Chondrocyte (in vitro differentiated cells): Measurements from ENCODE around the gene GRB7. TPM values are rescaled to one million over a fixed set of nuclear protein-coding genes. Genes with fewer than 3 reads are reported as not detected.

ENCODE experiments used
- DNase-seq: peaks from one replicate; pipeline ENCODE4 v3.0.0; 2021; ENCODE audit warnings: mixed read lengths, low spot score
- H3K27ac Mint-ChIP-seq: one replicate; pipeline ENCODE4 v1.8.0; 2021; ENCODE audit warnings: mild to moderate bottlenecking, moderate library complexity, mixed read lengths; ENCODE audit not compliant: unreplicated experiment
- H3K27me3 Mint-ChIP-seq: 2 replicates; pipeline ENCODE4 v1.8.0; 2021; ENCODE audit warnings: low read depth, mixed read lengths
- H3K36me3 Mint-ChIP-seq: 2 replicates; pipeline ENCODE4 v1.8.0; 2021; ENCODE audit warnings: low read depth, mixed read lengths
- H3K4me1 Mint-ChIP-seq: 2 replicates; pipeline ENCODE4 v1.8.0; 2021; ENCODE audit warnings: low read depth, mild to moderate bottlenecking, mixed read lengths
- H3K4me3 Mint-ChIP-seq: one replicate; pipeline ENCODE4 v1.8.0; 2021; ENCODE audit warnings: mild to moderate bottlenecking, moderate library complexity, mixed read lengths; ENCODE audit not compliant: unreplicated experiment
- H3K9me3 Mint-ChIP-seq: 2 replicates; pipeline ENCODE4 v1.8.0; 2021; ENCODE audit warnings: low read depth, mixed read lengths
- CTCF ChIP-seq: fragments of 200-600 bp; sonication (generic); IDR thresholded peaks from 2 replicates; pipeline ENCODE4 v1.5.0; 2021; ENCODE audit warnings: antibody characterized with exemption, mild to moderate bottlenecking, moderate library complexity
- total RNA-seq: library from RNA; stranded (reverse); gene quantifications from 3 replicates; pipeline ENCODE4 v1.2.1, GENCODE V29; 2021

The GRB7 gene
- total RNA-seq, 1 donor from 2014 or later, result not detected

GRCh38 chr17:39772987-39773934, 35.5 kb downstream of the GRB7 start:
- no peak for DNase-seq
- Mint-ChIP-seq H3K27ac (no peak overlapping the region), H3K9me3 (no peaks in the 10 kb centered on the region), H3K4me3 (no peak overlapping the region), H3K27me3 (peaks cover 61% of the 10 kb centered on the region), H3K36me3 (peaks cover 3% of the 10 kb centered on the region), H3K4me1 (no peaks in the 10 kb centered on the region)
- no peak for TF ChIP-seq CTCF

GRCh38 chr17:39774047-39774446, 36.3 kb downstream of the GRB7 start:
- no peaks in the 10 kb centered on the region for H3K9me3 Mint-ChIP-seq
- H3K4me1 Mint-ChIP-seq, result no peaks in the 10 kb centered on the region
- peaks cover 3% of the 10 kb centered on the region for H3K36me3 Mint-ChIP-seq
- peaks cover 59% of the 10 kb centered on the region for H3K27me3 Mint-ChIP-seq
- H3K4me3 Mint-ChIP-seq, result no peak overlapping the region
- no peak for DNase-seq
- TF ChIP-seq CTCF, result no peak
- H3K27ac Mint-ChIP-seq, result no peak overlapping the region

- no peak overlapping the region for H3K27ac Mint-ChIP-seq
- H3K36me3 Mint-ChIP-seq, result peaks cover 3% of the 10 kb centered on the region
- H3K4me3 Mint-ChIP-seq, result no peak overlapping the region
- H3K27me3 Mint-ChIP-seq, result peaks cover 59% of the 10 kb centered on the region
- no peak for DNase-seq
- TF ChIP-seq CTCF, result no peak
- H3K9me3 Mint-ChIP-seq, result no peaks in the 10 kb centered on the region
- no peaks in the 10 kb centered on the region for H3K4me1 Mint-ChIP-seq
Measured at GRCh38 chr17:39775031-39775430, 37.3 kb downstream of the GRB7 start.

- H3K4me3 Mint-ChIP-seq, result no peak overlapping the region
- DNase-seq, result no peak
- TF ChIP-seq CTCF, result no peak
- no peak overlapping the region for H3K27ac Mint-ChIP-seq
- peaks cover 3% of the 10 kb centered on the region for H3K36me3 Mint-ChIP-seq
- no peaks in the 10 kb centered on the region for H3K9me3 Mint-ChIP-seq
- H3K27me3 Mint-ChIP-seq, result peaks cover 65% of the 10 kb centered on the region
- H3K4me1 Mint-ChIP-seq, result no peaks in the 10 kb centered on the region
Measured at GRCh38 chr17:39776252-39776651, 38.5 kb downstream of the GRB7 start.

- no peak overlapping the region for H3K4me3 Mint-ChIP-seq
- DNase-seq, result no peak
Measured at GRCh38 chr17:39777534-39778365, 40.0 kb downstream of the GRB7 start.

More at GRCh38 chr17:39777534-39778365, 40.0 kb downstream of the GRB7 start:
- Mint-ChIP-seq H3K36me3 (no peaks in the 10 kb centered on the region), H3K27me3 (peaks cover 68% of the 10 kb centered on the region), H3K9me3 (no peaks in the 10 kb centered on the region), H3K4me1 (no peaks in the 10 kb centered on the region), H3K27ac (no peak overlapping the region)
- no peak for TF ChIP-seq CTCF
